GM10248 (cell line): ENCODE measurements around the gene DNAJA3.

Experiments
- CTCF ChIA-PET: fragments of 300-600 bp; sonication (Branson Sonifier 250); formaldehyde crosslinking; extraction: SDS; loops from one replicate; lab custom pipeline; 2021; ENCODE audit warnings: antibody characterized with exemption; lab: Yijun Ruan, JAX
- POLR2A ChIA-PET: fragments of 350-650 bp; sonication (Branson Sonifier 250); formaldehyde crosslinking; extraction: SDS; loops from one replicate; lab custom pipeline; 2020; ENCODE audit warnings: antibody characterized with exemption; lab: Yijun Ruan, JAX
- DNase-seq: peaks from one replicate; pipeline ENCODE4 v3.0.0; 2012; ENCODE audit errors: extremely low spot score
- TF ChIP-seq, protein P1 (sequence below): IDR thresholded peaks from 2 replicates; pipeline ENCODE4 v1.5.1; 2012; ENCODE audit warnings: mild to moderate bottlenecking, low read depth; ENCODE audit errors: extremely low read depth, missing control alignments, control extremely low read depth

Gene DNAJA3

DNA sequence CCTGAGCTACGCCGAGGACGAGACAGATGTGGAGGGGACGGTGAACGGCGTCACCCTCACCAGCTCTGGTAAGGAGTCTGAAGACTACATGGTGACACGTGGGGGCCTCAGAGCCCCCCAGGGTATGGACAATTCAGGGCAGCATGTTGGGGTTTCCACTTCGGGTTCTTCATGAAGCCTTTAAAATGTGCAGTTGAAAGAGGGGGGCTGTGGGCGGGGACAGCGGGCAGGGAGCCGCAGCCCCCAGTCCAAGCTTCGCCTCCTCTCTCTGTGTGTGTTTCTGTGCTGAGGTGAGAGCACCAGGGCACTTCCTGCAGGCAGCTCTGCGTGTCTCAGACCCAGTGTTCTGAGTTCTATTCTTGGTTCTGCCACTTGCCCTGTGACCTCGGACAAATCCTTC lies 24.8 kb downstream of the DNAJA3 start:
- ChIA-PET POLR2A (no interaction called here), CTCF (no interaction called here)
- DNase-seq, result no peak
- TF ChIP-seq, protein P1, sequence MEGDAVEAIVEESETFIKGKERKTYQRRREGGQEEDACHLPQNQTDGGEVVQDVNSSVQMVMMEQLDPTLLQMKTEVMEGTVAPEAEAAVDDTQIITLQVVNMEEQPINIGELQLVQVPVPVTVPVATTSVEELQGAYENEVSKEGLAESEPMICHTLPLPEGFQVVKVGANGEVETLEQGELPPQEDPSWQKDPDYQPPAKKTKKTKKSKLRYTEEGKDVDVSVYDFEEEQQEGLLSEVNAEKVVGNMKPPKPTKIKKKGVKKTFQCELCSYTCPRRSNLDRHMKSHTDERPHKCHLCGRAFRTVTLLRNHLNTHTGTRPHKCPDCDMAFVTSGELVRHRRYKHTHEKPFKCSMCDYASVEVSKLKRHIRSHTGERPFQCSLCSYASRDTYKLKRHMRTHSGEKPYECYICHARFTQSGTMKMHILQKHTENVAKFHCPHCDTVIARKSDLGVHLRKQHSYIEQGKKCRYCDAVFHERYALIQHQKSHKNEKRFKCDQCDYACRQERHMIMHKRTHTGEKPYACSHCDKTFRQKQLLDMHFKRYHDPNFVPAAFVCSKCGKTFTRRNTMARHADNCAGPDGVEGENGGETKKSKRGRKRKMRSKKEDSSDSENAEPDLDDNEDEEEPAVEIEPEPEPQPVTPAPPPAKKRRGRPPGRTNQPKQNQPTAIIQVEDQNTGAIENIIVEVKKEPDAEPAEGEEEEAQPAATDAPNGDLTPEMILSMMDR, result no peak

DNA sequence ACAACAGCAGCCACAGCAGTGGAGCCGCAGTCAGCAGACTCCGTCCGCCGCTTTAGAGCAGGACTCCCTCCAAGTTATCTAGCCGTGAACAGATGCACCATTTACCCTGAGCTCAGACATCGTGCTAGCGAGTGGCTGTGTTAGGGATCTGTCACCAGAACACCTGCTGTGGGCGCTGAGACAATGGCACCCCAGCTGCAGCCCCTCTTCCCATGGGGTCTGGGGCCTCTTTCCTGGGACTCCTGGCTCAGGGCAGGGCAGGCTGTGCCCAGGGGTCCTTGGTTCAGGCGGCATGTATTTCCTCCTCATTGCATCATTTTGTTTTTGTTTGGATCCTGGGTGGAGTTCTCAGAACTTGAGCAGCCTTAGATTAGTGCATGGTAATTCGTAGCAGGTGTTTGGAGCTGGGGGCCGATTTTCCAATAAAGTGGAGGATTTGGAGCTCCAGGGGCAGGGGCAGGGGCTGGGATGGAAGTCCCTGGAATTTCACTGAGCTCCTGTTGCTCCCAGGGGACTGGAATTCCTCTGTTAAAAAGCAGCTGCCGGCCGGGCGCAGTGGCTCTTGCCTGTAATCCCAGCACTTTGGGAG lies 25.4 kb downstream of the DNAJA3 start:
- DNase-seq, result no peak
- ChIA-PET POLR2A (no interaction called here), CTCF (no interaction called here)
- TF ChIP-seq, protein P1, result no peak

DNA sequence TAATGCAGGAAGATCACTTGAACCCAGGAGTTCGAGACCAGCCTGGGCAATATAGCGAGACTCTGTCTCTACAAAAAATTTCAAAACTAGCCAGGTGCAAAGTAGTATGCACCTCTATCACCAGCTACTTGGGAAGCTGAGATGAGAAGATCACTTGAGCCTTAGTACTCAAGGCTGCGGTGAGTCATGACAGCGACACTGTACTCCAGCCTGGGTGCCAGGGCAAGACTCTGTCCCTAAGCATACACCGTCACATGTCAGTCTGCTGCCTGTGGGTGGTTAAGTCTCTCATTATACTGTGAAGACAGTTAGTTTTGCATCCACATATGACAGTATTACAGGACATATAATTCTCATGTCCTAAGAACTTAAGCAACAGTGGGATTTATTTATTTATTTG lies 27.0 kb downstream of the DNAJA3 start:
- TF ChIP-seq, protein P1, result no peak
- DNase-seq, result no peak
- POLR2A ChIA-PET, result no interaction called here
- CTCF ChIA-PET, result interaction anchor here (1.1 kb wide), 1 partner anchor 15 kb away, joined by 3 read pairs; no protein-coding TSS in a partner anchor

DNA sequence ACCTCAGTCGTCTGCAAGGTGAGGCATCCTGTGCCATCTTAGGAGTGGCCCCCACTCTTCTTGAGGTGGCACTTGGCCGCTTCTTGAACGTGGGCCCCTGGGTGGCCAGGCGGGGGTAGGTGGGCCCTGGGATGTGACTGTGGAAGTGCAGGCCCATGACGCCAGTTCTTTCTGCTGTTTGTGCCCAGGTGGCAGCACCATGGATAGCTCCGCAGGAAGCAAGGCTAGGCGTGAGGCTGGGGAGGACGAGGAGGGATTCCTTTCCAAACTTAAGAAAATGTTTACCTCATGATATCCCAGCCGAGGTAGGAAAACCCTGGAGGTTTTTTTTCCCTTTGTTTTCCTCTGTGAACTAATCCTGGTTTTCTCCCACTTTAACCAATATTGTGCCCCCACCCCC lies 29.0 kb downstream of the DNAJA3 start:
- TF ChIP-seq, protein P1, result no peak
- ChIA-PET POLR2A (no interaction called here), CTCF (interaction anchor here (1.8 kb wide), 1 partner anchor 9 kb away, joined by 5 read pairs; no protein-coding TSS in a partner anchor)
- no peak for DNase-seq

DNA sequence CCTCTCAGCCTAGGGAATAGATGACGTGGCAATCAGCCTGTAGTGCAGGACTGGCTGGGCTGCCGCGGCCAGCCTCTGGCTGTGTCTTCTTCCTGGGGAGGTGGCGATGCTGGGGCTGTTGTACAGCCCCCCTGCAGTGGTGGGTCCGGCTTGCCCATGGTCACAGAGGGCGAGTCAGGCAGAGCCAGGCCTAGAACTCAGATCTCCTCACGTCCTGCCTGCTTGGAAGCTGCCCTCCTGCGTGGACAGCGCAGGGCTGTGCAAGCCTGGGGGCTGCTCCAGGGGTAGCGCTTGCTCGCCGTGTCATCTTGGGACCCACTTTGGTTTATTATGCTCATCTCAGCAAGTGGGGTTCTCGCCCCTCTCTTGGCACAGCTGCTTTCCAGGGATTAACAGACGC lies 29.4 kb downstream of the DNAJA3 start:
- ChIA-PET POLR2A (no interaction called here), CTCF (interaction anchor here (1.8 kb wide), 1 partner anchor 10 kb away, joined by 5 read pairs; no protein-coding TSS in a partner anchor)
- TF ChIP-seq, protein P1, result no peak
- no peak for DNase-seq

DNA sequence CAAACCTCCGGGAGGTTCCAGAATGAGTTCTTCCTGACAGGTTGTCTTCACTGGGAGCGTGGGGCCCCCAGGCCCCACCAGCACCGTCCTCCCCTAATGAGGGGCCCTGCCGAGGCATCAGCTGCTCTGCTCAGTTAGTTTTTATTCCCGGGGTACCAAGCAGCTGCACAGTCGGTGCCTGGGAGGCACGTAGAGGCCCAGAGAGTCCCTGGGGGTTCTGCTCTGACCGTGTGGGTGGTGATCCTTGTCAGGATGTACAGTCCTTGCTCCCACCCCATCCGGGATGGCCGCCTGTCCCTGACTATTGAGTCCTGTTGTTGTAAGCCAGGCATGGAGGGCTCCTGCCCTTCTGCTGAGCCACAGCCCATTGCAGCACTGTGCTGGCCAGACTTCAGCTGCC lies 30.3 kb downstream of the DNAJA3 start:
- ChIA-PET CTCF (no interaction called here), POLR2A (no interaction called here)
- DNase-seq, result no peak
- TF ChIP-seq, protein P1, result no peak

DNA sequence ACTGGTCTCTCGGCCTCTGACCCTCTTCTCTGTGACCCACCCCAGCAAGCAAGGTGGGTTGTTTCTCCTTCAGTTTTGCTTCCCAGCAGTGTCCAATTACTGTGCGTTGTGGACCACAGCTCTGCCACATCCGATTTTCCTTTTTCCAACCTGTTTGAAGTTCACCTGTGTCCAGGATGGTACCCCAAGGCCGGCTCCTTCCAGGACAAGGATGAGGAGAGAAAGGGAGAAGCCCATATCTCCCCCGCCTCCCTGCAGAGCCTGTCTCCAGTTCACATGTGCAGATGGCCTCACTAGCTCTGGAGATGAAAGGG lies 35.2 kb downstream of the DNAJA3 start:
- TF ChIP-seq, protein P1, result no peak

More for the DNA sequence above, 35.2 kb downstream of the DNAJA3 start:
- no peak for DNase-seq
- POLR2A ChIA-PET, result no interaction called here
- CTCF ChIA-PET, result interaction anchor here (1.5 kb wide), 1 partner anchor 11 kb away, joined by 7 read pairs; no protein-coding TSS in a partner anchor
